ENCODE results near the gene CAPZB. TPM values are rescaled to one million over a fixed set of nuclear protein-coding genes. Genes with fewer than 3 reads are reported as not detected.

Gene CAPZB
- polyA plus RNA-seq, 1 donor from 2014 or later, result 159 TPM

DNA sequence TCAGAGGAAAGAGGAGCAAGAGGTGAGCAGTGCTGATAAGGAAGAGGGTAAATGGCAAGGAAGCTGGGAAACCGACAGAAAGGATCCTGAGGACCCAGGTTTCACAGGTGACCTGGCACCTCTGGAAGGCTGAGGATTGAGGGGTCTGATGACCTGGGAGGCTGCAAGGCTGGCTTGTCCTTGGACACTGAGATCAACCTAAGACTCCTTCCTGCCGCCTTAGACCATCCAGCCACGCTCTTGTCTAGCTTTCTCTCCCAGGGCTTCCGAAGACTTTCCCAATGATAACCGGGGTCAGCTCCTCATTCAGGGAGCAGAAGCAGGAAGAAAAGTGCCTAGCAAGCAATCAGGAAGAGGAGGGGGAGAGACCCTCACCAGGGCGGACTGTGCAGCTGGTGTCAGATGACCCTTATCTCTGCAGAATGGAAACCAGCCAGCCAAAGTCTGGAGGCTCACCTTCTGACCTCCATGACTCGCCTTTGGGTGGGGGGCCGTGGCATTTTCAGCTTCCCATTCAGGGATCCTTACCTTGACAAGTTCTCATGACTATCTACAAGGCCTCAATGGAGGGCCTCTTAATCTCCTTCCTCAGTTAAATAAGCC, 77.7 kb downstream of the CAPZB start:
- Histone ChIP-seq H3K4me2 (ENCODE audit: low read length) (no peak overlapping the region), H3K27ac (ENCODE audit: low read length) (no peak overlapping the region), H4K20me1 (ENCODE audit: insufficient read depth) (no peaks in the 10 kb centered on the region), H3K27me3 (ENCODE audit: insufficient read depth, low read depth, low read length) (no peaks in the 10 kb centered on the region), H3K9me3 (ENCODE audit: low read length) (no peaks in the 10 kb centered on the region), H3K4me3 (ENCODE audit: low read length) (no peak overlapping the region), H3K79me2 (replicated peaks; ENCODE audit: insufficient read depth, low read length) (no peaks in the 10 kb centered on the region), H3K36me3 (ENCODE audit: insufficient read depth, low read length) (no peaks in the 10 kb centered on the region), H2AFZ (ENCODE audit: low read depth, low read length) (no peak overlapping the region), H3K9ac (ENCODE audit: low read length) (no peak overlapping the region), H3K9me2 (ENCODE audit: insufficient read depth, low read length) (no peaks in the 10 kb centered on the region), H3F3A (ENCODE audit: insufficient read depth, low read length, poor library complexity, severe bottlenecking) (no peaks in the 10 kb centered on the region)
- no peak for TF ChIP-seq POLR2AphosphoS5 (IDR thresholded peaks at IDR 0.05)
- no peak for TF ChIP-seq EZH2 (IDR thresholded peaks at IDR 0.05; ENCODE audit: borderline replicate concordance, insufficient read depth, low read length, poor library complexity, severe bottlenecking)
- no peak for TF ChIP-seq RAD21 (conservative IDR thresholded peaks at IDR 0.05)
- no peak for TF ChIP-seq EP300 (conservative IDR thresholded peaks at IDR 0.05; ENCODE audit: poor library complexity, severe bottlenecking)
- TF ChIP-seq, protein P1, sequence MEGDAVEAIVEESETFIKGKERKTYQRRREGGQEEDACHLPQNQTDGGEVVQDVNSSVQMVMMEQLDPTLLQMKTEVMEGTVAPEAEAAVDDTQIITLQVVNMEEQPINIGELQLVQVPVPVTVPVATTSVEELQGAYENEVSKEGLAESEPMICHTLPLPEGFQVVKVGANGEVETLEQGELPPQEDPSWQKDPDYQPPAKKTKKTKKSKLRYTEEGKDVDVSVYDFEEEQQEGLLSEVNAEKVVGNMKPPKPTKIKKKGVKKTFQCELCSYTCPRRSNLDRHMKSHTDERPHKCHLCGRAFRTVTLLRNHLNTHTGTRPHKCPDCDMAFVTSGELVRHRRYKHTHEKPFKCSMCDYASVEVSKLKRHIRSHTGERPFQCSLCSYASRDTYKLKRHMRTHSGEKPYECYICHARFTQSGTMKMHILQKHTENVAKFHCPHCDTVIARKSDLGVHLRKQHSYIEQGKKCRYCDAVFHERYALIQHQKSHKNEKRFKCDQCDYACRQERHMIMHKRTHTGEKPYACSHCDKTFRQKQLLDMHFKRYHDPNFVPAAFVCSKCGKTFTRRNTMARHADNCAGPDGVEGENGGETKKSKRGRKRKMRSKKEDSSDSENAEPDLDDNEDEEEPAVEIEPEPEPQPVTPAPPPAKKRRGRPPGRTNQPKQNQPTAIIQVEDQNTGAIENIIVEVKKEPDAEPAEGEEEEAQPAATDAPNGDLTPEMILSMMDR (IDR thresholded peaks at IDR 0.05; ENCODE audit: poor library complexity, severe bottlenecking), result no peak
- TF ChIP-seq, protein P2, sequence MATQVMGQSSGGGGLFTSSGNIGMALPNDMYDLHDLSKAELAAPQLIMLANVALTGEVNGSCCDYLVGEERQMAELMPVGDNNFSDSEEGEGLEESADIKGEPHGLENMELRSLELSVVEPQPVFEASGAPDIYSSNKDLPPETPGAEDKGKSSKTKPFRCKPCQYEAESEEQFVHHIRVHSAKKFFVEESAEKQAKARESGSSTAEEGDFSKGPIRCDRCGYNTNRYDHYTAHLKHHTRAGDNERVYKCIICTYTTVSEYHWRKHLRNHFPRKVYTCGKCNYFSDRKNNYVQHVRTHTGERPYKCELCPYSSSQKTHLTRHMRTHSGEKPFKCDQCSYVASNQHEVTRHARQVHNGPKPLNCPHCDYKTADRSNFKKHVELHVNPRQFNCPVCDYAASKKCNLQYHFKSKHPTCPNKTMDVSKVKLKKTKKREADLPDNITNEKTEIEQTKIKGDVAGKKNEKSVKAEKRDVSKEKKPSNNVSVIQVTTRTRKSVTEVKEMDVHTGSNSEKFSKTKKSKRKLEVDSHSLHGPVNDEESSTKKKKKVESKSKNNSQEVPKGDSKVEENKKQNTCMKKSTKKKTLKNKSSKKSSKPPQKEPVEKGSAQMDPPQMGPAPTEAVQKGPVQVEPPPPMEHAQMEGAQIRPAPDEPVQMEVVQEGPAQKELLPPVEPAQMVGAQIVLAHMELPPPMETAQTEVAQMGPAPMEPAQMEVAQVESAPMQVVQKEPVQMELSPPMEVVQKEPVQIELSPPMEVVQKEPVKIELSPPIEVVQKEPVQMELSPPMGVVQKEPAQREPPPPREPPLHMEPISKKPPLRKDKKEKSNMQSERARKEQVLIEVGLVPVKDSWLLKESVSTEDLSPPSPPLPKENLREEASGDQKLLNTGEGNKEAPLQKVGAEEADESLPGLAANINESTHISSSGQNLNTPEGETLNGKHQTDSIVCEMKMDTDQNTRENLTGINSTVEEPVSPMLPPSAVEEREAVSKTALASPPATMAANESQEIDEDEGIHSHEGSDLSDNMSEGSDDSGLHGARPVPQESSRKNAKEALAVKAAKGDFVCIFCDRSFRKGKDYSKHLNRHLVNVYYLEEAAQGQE (IDR thresholded peaks at IDR 0.05; ENCODE audit: borderline replicate concordance), result no peak

DNA sequence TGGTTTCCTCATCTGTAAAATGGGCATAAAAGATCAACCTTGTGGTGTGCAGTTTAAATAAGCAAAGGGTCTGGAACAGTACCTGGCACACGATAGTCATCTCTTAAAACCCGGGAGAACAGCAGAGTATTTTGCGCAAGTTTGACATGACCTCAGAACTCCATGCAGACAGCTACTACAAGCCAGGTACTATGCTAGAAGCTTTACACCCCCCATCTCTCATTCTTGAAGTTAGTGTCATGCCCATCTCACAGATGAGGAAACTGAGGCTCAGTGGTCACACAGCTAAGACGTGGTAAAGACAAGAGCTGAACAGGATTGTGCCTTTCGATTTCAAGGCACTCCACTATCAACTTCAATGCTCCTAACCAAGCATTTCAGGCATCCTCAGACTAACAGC, 78.7 kb downstream of the CAPZB start:
- Histone ChIP-seq H3K79me2 (replicated peaks; ENCODE audit: insufficient read depth, low read length) (no peaks in the 10 kb centered on the region), H3K9me3 (ENCODE audit: low read length) (no peaks in the 10 kb centered on the region), H2AFZ (ENCODE audit: low read depth, low read length) (no peak overlapping the region), H3K27me3 (ENCODE audit: insufficient read depth, low read depth, low read length) (no peaks in the 10 kb centered on the region), H3K27ac (ENCODE audit: low read length) (no peak overlapping the region), H4K20me1 (ENCODE audit: insufficient read depth) (no peaks in the 10 kb centered on the region), H3K4me3 (ENCODE audit: low read length) (no peak overlapping the region), H3K4me2 (ENCODE audit: low read length) (no peak overlapping the region), H3K9me2 (ENCODE audit: insufficient read depth, low read length) (no peaks in the 10 kb centered on the region), H3K9ac (ENCODE audit: low read length) (no peak overlapping the region), H3F3A (ENCODE audit: insufficient read depth, low read length, poor library complexity, severe bottlenecking) (no peaks in the 10 kb centered on the region), H3K36me3 (ENCODE audit: insufficient read depth, low read length) (no peaks in the 10 kb centered on the region)
- TF ChIP-seq MXI1 (conservative IDR thresholded peaks at IDR 0.05; ENCODE audit: poor library complexity, severe bottlenecking) (no peak), POLR2AphosphoS5 (IDR thresholded peaks at IDR 0.05) (no peak), TAF1 (IDR thresholded peaks at IDR 0.05; ENCODE audit: low read depth) (no peak), SMC3 (conservative IDR thresholded peaks at IDR 0.05; ENCODE audit: poor library complexity) (no peak), RAD21 (conservative IDR thresholded peaks at IDR 0.05) (no peak), EZH2 (IDR thresholded peaks at IDR 0.05; ENCODE audit: borderline replicate concordance, insufficient read depth, low read length, poor library complexity, severe bottlenecking) (no peak), EP300 (conservative IDR thresholded peaks at IDR 0.05; ENCODE audit: poor library complexity, severe bottlenecking) (no peak)
- TF ChIP-seq, protein P2 (IDR thresholded peaks at IDR 0.05; ENCODE audit: borderline replicate concordance), result no peak
- TF ChIP-seq, protein P1 (IDR thresholded peaks at IDR 0.05; ENCODE audit: poor library complexity, severe bottlenecking), result no peak
